Measurements from ENCODE around the gene PPP2R5D.

The PPP2R5D gene

GRCh38 chr6:43059168-43060033 is 75.0 kb downstream of the PPP2R5D start, which contains the start of the genes KLC4 and MRPL2:
Gene KLC4, plus strand, starts transcription at chr6:43059631. Its CDS starts 1,705 bp downstream, at chr6:43061336.
Gene MRPL2, minus strand, starts transcription at chr6:43059434. Its CDS starts 53 bp downstream, at chr6:43059381.
- DNase-seq (ENCODE audit: low spot score), result peak; percentile 99

GRCh38 chr6:43060034-43060754 is 75.8 kb downstream of the PPP2R5D start:
- peak; percentile 25 for DNase-seq (ENCODE audit: low spot score)

GRCh38 chr6:43060755-43061633 is 76.6 kb downstream of the PPP2R5D start:
- no peak for DNase-seq (ENCODE audit: low spot score)

GRCh38 chr6:43061861-43062260 is 77.5 kb downstream of the PPP2R5D start:
- no peak for DNase-seq (ENCODE audit: low spot score)

All from GM03348 (cell line).